Measurements from ENCODE around the gene TMEM259.

TMEM259 gene

DNA sequence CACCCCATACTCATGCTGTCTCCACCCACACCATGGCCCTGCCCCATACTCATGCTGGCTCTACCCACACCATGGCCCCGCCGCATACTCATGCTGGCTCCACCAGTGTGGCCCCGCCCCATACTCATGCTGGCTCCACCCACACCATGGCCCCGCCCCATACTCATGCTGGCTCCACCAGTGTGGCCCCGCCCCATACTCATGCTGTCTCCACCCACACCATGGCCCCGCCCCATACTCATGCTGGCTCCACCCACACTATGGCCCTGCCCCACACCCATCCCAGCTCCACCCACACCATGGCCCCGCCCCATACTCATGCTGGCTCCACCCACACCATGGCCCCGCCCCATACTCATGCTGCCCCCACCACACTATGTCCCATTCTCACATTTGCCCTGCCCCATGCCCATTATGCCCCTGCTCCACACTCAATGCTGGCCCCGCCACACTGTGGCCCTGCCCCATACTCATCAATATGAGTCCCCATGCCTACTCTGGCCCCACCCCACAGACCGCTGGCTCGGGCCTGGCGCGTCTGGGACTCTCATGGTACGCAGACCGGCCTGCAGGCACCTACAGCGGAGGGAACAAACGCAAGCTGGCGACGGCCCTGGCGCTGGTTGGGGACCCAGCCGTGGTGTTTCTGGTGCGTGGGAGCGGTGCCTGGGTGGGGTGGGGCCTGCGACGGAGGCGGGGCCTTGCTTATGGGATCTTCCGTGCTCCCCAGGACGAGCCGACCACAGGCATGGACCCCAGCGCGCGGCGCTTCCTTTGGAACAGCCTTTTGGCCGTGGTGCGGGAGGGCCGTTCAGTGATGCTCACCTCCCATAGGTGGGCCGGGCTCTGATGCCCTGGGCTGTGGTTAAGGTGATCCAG is 42.3 kb upstream of the TMEM259 start:
- Histone ChIP-seq H3K4me3 (replicated peaks; ENCODE audit: low read depth, low read length) (no peak overlapping the region), H3K36me3 (ENCODE audit: control insufficient read depth, insufficient read depth, low read length) (no peaks in the 10 kb centered on the region; the same call in none of the 2 replicates), H3K27me3 (replicated peaks; ENCODE audit: control insufficient read depth, insufficient read depth, low read length) (no peaks in the 10 kb centered on the region)
- TF ChIP-seq, protein P1, sequence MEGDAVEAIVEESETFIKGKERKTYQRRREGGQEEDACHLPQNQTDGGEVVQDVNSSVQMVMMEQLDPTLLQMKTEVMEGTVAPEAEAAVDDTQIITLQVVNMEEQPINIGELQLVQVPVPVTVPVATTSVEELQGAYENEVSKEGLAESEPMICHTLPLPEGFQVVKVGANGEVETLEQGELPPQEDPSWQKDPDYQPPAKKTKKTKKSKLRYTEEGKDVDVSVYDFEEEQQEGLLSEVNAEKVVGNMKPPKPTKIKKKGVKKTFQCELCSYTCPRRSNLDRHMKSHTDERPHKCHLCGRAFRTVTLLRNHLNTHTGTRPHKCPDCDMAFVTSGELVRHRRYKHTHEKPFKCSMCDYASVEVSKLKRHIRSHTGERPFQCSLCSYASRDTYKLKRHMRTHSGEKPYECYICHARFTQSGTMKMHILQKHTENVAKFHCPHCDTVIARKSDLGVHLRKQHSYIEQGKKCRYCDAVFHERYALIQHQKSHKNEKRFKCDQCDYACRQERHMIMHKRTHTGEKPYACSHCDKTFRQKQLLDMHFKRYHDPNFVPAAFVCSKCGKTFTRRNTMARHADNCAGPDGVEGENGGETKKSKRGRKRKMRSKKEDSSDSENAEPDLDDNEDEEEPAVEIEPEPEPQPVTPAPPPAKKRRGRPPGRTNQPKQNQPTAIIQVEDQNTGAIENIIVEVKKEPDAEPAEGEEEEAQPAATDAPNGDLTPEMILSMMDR (IDR thresholded peaks at IDR 0.05; ENCODE audit: insufficient read depth, low read length, poor library complexity, severe bottlenecking) = no peak
- DNase-seq (ENCODE audit: extremely low read depth, insufficient read length) = peak; percentile 79

DNA sequence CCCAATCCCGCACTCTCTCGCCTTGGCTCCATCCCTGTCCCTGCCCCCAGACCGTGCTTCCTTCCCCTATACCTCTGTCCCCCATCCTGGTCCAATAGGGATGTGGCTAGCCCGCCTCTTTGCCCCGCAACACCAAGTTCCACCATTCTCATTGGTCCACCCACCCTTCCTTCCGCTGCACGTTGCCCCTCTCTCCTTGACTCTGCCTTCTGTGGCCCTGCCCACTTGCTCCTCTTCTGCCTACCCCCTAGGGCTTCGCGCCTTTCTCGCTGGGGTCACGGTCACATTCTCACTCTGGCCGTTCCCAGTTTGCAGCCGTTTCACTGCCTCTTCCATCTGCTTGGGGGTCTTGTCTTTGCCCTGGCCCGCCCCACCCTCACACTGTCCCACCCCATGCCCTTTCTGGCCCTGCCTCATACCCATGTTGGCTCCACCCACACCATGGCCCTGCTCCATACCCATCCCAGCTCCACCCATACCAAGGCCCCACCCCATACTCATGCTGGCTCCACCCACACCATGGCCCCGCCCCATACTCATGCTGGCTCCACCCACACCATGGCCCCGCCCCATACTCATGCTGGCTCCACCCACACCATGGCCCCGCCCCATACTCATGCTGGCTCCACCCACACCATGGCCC is 41.6 kb upstream of the TMEM259 start:
- TF ChIP-seq, protein P1 (IDR thresholded peaks at IDR 0.05; ENCODE audit: insufficient read depth, low read length, poor library complexity, severe bottlenecking) = no peak
- no peaks in the 10 kb centered on the region; the same call in none of the 2 replicates for H3K36me3 ChIP-seq (ENCODE audit: control insufficient read depth, insufficient read depth, low read length)
- H3K4me3 ChIP-seq (replicated peaks; ENCODE audit: low read depth, low read length) = no peak overlapping the region
- H3K27me3 ChIP-seq (replicated peaks; ENCODE audit: control insufficient read depth, insufficient read depth, low read length) = no peaks in the 10 kb centered on the region
- DNase-seq (ENCODE audit: extremely low read depth, insufficient read length) = no peak

DNA sequence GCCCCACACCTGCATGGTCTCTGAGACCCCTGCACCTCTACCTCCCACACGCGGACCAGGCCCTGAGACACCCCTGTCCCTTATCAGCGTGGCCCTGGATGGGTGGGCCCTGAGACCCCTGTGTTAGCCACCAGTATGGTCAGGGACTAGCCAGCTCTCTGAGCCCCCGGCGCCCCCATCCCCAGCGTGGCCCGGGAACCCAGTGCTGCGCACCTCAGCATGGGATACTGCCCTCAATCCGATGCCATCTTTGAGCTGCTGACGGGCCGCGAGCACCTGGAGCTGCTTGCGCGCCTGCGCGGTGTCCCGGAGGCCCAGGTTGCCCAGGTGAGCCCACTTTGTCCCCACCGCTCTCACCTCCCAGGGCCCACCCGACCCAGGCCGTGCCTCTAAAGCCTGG is 41.1 kb upstream of the TMEM259 start:
- Histone ChIP-seq H3K4me3 (replicated peaks; ENCODE audit: low read depth, low read length) (no peak overlapping the region), H3K27me3 (replicated peaks; ENCODE audit: control insufficient read depth, insufficient read depth, low read length) (no peaks in the 10 kb centered on the region), H3K36me3 (ENCODE audit: control insufficient read depth, insufficient read depth, low read length) (no peaks in the 10 kb centered on the region; the same call in none of the 2 replicates)
- TF ChIP-seq, protein P1 (IDR thresholded peaks at IDR 0.05; ENCODE audit: insufficient read depth, low read length, poor library complexity, severe bottlenecking) = no peak
- no peak for DNase-seq (ENCODE audit: extremely low read depth, insufficient read length)

DNA sequence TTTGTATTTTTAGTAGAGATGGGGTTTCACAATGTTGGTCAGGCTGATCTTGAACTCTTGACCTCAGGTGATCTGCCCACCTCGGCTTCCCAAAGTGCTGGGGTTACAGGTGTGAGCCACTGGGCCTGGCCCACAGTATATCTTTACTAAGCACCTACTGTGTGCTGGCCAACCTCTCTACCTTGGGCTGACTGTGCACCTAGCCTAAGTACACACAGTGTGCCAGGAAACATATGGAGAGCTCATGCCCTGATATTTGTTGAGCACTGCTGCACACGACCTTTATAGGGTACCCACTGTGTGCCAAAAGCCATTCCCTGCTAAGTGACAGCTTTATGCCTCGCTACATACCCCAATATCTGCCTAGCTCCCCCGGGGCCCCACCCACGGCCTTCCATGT is 39.8 kb upstream of the TMEM259 start:
- Histone ChIP-seq H3K36me3 (ENCODE audit: control insufficient read depth, insufficient read depth, low read length) (peaks cover 4% of the 10 kb centered on the region), H3K27me3 (replicated peaks; ENCODE audit: control insufficient read depth, insufficient read depth, low read length) (no peaks in the 10 kb centered on the region), H3K4me3 (replicated peaks; ENCODE audit: low read depth, low read length) (no peak overlapping the region)
- TF ChIP-seq, protein P1 (IDR thresholded peaks at IDR 0.05; ENCODE audit: insufficient read depth, low read length, poor library complexity, severe bottlenecking) = no peak
- no peak for DNase-seq (ENCODE audit: extremely low read depth, insufficient read length)

DNA sequence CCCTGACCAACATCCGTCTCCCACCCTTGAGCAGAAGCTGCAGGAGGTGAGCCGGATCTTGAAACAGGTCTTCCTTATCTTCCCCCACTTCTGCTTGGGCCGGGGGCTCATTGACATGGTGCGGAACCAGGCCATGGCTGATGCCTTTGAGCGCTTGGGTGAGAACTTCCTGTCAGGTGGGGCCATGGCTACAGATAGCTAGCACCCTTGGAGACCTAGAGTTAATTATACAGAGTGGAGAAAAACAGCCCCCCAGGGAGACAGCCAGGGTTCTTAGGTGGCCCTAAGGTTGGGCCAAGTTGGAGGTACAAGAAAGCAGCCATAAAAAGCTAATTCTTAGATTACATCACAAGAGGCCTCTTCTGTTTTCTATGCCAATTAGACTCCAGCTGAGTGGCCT is 37.2 kb upstream of the TMEM259 start:
- no peak for DNase-seq (ENCODE audit: extremely low read depth, insufficient read length)
- H3K27me3 ChIP-seq (replicated peaks; ENCODE audit: control insufficient read depth, insufficient read depth, low read length) = no peaks in the 10 kb centered on the region
- TF ChIP-seq, protein P1 (IDR thresholded peaks at IDR 0.05; ENCODE audit: insufficient read depth, low read length, poor library complexity, severe bottlenecking) = no peak
- H3K4me3 ChIP-seq (replicated peaks; ENCODE audit: low read depth, low read length) = no peak overlapping the region
- peaks cover 7% of the 10 kb centered on the region for H3K36me3 ChIP-seq (ENCODE audit: control insufficient read depth, insufficient read depth, low read length)

Data from GM06990 (cell line).